Tibial artery (tissue), 4 donors: ENCODE results near the gene F2.

ENCODE experiments used
- DNase-seq, 2 donors: peaks; one replicate each; pipeline ENCODE4 v3.0.0-alpha.2; 2019
- H3K27ac ChIP-seq, 2 donors: fragments of 200-600 bp; sonication (generic) in 1 of 2; 1 replicate in 1 of 2; 2 replicates in 1 of 2; pipeline ENCODE4 v1.5.1; 2018 to 2019; ENCODE audit warnings: mild to moderate bottlenecking in 1 of 2
- H3K27me3 ChIP-seq, 2 donors: fragments of 200-600 bp; sonication (generic) in 1 of 2; one replicate each; pipeline versions ENCODE4 v1.5.1 to v1.6.0; 2016 to 2019
- H3K36me3 ChIP-seq, 3 donors: fragments of 200-600 bp; sonication (generic) in 2 of 3; one replicate each; pipeline ENCODE4 v1.5.1; 2016 to 2019; ENCODE audit warnings: mild to moderate bottlenecking in 2 of 3
- H3K4me1 ChIP-seq, 4 donors: fragments of 200-600 bp; sonication (generic) in 2 of 4; 1 replicate in 3 of 4; 2 replicates in 1 of 4; pipeline ENCODE4 v1.5.1; 2016 to 2019
- H3K4me3 ChIP-seq, 2 donors: fragments of 200-600 bp; sonication (generic) in 1 of 2; 1 replicate in 1 of 2; 2 replicates in 1 of 2; pipeline ENCODE4 v1.5.1; 2018 to 2019; ENCODE audit warnings: mild to moderate bottlenecking in 2 of 2
- H3K9me3 ChIP-seq, 3 donors: fragments of 200-600 bp; sonication (generic) in 1 of 3; one replicate each; pipeline ENCODE4 v1.5.1; 2016 to 2019
- intact Hi-C: fragments of 100-400 bp; cut with DNase I; formaldehyde crosslinking; loops from one replicate; pipeline ENCODE4 v1.15.0; 2023; ENCODE audit warnings: low total_unique reads
- TF ChIP-seq, protein P1 (sequence below), 2 experiments: fragments of 200-600 bp in 1 of 2; fragments of 450-650 bp in 1 of 2; IDR thresholded peaks; one replicate each; pipeline ENCODE4 v1.5.1; 2017 to 2019; ENCODE audit warnings: antibody characterized with exemption in 2 of 2, mild to moderate bottlenecking in 1 of 2, moderate library complexity in 1 of 2

The F2 gene

DNA sequence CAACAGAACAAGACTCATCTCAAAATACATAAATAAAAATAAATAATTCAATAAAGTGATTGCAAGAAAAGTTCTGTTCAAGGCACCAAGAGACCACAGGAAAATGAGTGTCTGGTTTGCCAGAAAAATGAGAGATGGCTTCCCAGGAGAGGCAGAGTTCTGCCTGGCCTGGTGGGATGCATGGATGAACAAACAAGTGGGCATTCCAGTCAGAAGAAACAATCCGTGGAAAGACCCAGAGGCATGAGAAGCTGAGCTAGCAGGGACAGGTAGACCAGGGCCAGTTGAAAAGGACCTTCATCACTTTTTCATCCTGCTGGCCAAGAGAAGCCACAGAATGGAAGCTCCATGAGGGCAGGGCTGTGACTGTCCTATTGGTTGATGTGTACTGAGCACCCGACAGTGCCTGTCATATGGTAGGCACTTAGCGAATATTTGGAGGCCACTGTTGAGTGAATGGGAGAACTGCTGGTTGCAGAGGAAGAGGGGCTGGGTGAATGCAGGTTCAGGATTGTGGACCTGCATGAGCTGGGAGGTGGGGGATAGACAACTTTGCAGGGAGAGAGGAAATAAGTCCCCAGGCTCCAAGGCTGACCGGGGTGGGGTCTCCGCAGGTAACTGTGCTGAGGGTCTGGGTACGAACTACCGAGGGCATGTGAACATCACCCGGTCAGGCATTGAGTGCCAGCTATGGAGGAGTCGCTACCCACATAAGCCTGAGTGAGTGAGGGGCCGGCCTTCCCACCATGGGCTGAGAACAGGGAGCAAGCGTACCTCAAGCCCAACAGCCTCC, 3.7 kb downstream of the F2 start:
- H3K36me3 ChIP-seq, result no peaks in the 10 kb centered on the region
- no peaks in the 10 kb centered on the region for H3K9me3 ChIP-seq
- intact Hi-C loops, result no loop called here
- H3K4me1 ChIP-seq, result peaks cover 0 to 8% (median 0%) of the 10 kb centered on the region in 4 donors
- no peaks in the 10 kb centered on the region for H3K27me3 ChIP-seq
- TF ChIP-seq, protein P1, sequence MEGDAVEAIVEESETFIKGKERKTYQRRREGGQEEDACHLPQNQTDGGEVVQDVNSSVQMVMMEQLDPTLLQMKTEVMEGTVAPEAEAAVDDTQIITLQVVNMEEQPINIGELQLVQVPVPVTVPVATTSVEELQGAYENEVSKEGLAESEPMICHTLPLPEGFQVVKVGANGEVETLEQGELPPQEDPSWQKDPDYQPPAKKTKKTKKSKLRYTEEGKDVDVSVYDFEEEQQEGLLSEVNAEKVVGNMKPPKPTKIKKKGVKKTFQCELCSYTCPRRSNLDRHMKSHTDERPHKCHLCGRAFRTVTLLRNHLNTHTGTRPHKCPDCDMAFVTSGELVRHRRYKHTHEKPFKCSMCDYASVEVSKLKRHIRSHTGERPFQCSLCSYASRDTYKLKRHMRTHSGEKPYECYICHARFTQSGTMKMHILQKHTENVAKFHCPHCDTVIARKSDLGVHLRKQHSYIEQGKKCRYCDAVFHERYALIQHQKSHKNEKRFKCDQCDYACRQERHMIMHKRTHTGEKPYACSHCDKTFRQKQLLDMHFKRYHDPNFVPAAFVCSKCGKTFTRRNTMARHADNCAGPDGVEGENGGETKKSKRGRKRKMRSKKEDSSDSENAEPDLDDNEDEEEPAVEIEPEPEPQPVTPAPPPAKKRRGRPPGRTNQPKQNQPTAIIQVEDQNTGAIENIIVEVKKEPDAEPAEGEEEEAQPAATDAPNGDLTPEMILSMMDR (IDR thresholded peaks at IDR 0.05), result no peak
- no peak for DNase-seq
- no peak overlapping the region for H3K27ac ChIP-seq
- H3K4me3 ChIP-seq, result no peak overlapping the region

DNA sequence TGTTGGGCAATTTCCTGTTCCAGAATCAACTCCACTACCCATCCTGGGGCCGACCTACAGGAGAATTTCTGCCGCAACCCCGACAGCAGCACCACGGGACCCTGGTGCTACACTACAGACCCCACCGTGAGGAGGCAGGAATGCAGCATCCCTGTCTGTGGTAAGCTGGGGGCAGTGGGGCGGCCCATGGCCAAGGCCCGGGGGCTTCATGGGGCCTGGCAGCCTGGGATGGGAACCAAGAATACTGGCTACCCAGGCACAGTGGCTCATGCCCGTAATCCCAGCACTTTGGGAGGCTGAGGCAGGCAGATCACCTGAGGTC, 4.3 kb downstream of the F2 start:
- no peak for DNase-seq
- no peaks in the 10 kb centered on the region for H3K27me3 ChIP-seq
- no peaks in the 10 kb centered on the region for H3K36me3 ChIP-seq
- no peaks in the 10 kb centered on the region for H3K9me3 ChIP-seq
- H3K4me1 ChIP-seq, result peaks cover 0 to 2% (median 0%) of the 10 kb centered on the region in 4 donors
- TF ChIP-seq, protein P1 (IDR thresholded peaks at IDR 0.05), result no peak
- H3K27ac ChIP-seq, result no peak overlapping the region
- no peak overlapping the region for H3K4me3 ChIP-seq
- intact Hi-C loops, result no loop called here

DNA sequence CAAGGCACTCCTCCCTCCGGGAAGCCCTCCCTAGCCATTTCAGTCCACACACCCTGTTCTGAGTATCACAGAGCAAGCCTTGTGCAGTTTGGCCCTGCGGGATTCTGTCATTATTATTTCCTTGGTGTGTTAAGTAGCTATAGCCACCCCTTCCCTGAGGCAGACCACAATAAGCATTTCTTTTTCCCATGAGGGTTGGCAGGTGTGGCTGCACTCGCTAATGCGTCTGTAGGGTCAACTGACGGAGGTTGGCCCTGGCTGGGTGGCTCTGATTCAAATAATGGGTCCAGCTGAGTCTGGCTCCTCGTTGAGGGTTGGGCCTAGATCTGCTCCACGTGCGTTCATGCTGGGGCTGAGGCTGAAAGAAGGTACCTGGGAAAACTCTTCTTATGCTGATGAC, 5.1 kb downstream of the F2 start:
- Histone ChIP-seq H3K36me3 (no peaks in the 10 kb centered on the region), H3K9me3 (no peaks in the 10 kb centered on the region), H3K4me1 (no peaks in the 10 kb centered on the region), H3K4me3 (no peak overlapping the region), H3K27ac (no peak overlapping the region), H3K27me3 (no peaks in the 10 kb centered on the region)
- intact Hi-C loops, result no loop called here
- no peak for DNase-seq
- TF ChIP-seq, protein P1 (IDR thresholded peaks at IDR 0.05), result no peak

DNA sequence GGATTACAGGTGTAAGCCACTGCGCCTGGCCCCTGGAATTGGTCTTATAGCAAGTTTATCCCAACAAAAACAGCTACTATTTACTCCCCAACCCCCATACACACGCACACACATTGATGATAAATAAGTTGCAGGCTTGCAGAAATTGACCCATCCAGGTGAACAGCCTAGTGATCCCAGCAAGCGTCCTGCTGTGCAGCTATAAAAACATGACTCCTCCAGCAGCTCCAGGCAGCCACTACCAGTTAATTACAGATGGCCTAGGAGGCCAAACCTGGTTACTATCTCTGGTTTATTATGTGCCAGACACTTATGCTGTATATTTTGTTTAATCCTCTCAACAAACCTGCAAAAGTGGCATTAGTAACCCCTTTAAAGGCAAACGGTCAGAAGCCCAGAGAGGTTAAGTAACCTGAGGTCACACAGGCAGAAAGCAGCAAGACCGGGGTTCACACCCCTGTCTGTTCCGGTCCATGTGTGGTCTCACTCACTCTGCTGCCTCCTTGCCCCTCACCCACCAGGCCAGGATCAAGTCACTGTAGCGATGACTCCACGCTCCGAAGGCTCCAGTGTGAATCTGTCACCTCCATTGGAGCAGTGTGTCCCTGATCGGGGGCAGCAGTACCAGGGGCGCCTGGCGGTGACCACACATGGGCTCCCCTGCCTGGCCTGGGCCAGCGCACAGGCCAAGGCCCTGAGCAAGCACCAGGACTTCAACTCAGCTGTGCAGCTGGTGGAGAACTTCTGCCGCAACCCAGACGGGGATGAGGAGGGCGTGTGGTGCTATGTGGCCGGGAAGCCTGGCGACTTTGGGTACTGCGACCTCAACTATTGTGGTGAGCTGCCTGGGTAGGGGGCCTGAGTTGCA, 6.6 kb downstream of the F2 start:
- no peak for DNase-seq
- TF ChIP-seq, protein P1 (IDR thresholded peaks at IDR 0.05), result no peak
- Histone ChIP-seq H3K27me3 (no peaks in the 10 kb centered on the region), H3K9me3 (no peaks in the 10 kb centered on the region), H3K36me3 (no peaks in the 10 kb centered on the region), H3K4me1 (no peaks in the 10 kb centered on the region), H3K27ac (no peak overlapping the region), H3K4me3 (no peak overlapping the region)
- intact Hi-C loops, result no loop called here

DNA sequence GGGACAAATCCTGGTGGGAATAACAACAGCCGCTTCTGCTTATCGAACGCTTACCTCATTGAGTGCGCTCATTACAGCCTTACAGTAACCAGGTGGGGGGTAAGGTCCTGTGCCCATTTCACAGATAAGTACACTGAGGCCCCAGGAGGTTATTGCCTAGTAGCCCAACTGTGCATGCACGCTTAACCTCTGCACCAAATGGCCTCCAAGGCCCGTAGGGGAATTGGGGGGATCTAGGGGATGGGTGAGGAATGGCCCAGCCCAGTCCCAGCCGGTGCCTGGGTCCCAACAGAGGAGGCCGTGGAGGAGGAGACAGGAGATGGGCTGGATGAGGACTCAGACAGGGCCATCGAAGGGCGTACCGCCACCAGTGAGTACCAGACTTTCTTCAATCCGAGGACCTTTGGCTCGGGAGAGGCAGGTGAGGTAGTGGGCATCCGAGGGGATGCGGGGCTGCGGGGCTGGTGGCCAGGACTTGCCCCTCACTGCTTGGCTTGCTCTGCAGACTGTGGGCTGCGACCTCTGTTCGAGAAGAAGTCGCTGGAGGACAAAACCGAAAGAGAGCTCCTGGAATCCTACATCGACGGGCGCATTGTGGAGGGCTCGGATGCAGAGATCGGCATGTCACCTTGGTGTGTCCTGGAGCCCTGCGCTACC, 7.3 kb downstream of the F2 start:
- Histone ChIP-seq H3K4me3 (no peak overlapping the region), H3K36me3 (no peaks in the 10 kb centered on the region)
- intact Hi-C loops, result no loop called here

More for the DNA sequence above, 7.3 kb downstream of the F2 start:
- TF ChIP-seq, protein P1 (IDR thresholded peaks at IDR 0.05), result no peak
- Histone ChIP-seq H3K9me3 (no peaks in the 10 kb centered on the region), H3K4me1 (no peaks in the 10 kb centered on the region), H3K27ac (no peak overlapping the region), H3K27me3 (no peaks in the 10 kb centered on the region)
- no peak for DNase-seq
